WTC11 (cell line): ENCODE measurements around the gene PLAAT3. TPM values are rescaled to one million over a fixed set of nuclear protein-coding genes. Genes with fewer than 3 reads are reported as not detected.
A peak's percentile ranks its signal among the peaks of the same experiment; 100 is the strongest.

Experiments
- ATAC-seq: fragments of 200-7000 bp; cut with Tn5 transposase; 2 replicates; pipeline ENCODE4 v1.10.0; 2021; ENCODE audit warnings: mild to moderate bottlenecking, moderate library complexity
- CTCF ChIA-PET: fragments of 300-600 bp; sonication (Branson Sonifier 250); formaldehyde crosslinking; loops from one replicate; lab custom pipeline; 2021; ENCODE audit warnings: antibody characterized with exemption; lab: Charles Lee
- POLR2A ChIA-PET: fragments of 350-600 bp; sonication (Branson Sonifier 250); formaldehyde crosslinking; loops from one replicate; lab custom pipeline; 2021; ENCODE audit warnings: antibody characterized with exemption; lab: Charles Lee
- DNase-seq: peaks from one replicate; pipeline ENCODE4 v3.0.0; 2021; ENCODE audit warnings: low spot score
- H3K27ac Mint-ChIP-seq: 2 replicates; pipeline ENCODE4 v1.8.0; 2021; ENCODE audit warnings: mixed read lengths
- H3K27me3 Mint-ChIP-seq: 2 replicates; pipeline ENCODE4 v1.8.0; 2021; ENCODE audit warnings: low read depth, mild to moderate bottlenecking, moderate library complexity, mixed read lengths
- H3K36me3 Mint-ChIP-seq: 2 replicates; pipeline ENCODE4 v1.8.0; 2021; ENCODE audit warnings: mixed read lengths
- H3K4me1 Mint-ChIP-seq: 2 replicates; pipeline ENCODE4 v1.8.0; 2022; ENCODE audit warnings: mixed read lengths
- H3K4me3 Mint-ChIP-seq: 2 replicates; pipeline ENCODE4 v1.8.0; 2021; ENCODE audit warnings: mild to moderate bottlenecking, moderate library complexity, mixed read lengths
- H3K9me3 Mint-ChIP-seq: 2 replicates; pipeline ENCODE4 v1.8.0; 2021; ENCODE audit warnings: mixed read lengths
- CREM ChIP-seq: sonication (generic); formaldehyde crosslinking; IDR thresholded peaks from 2 replicates; pipeline ENCODE4 v1.8.1; 2022; ENCODE audit warnings: mild to moderate bottlenecking, missing genetic modification reagents, moderate library complexity
- EMX1 ChIP-seq: fragments of 250-450 bp; sonication (Bioruptor Pico); IDR thresholded peaks from 2 replicates; pipeline ENCODE4 v1.8.0; 2021; ENCODE audit warnings: mild to moderate bottlenecking
- ESRRA ChIP-seq: sonication (generic); formaldehyde crosslinking; IDR thresholded peaks from 2 replicates; pipeline ENCODE4 v1.8.1; 2022; ENCODE audit warnings: mild to moderate bottlenecking, missing genetic modification reagents, borderline replicate concordance
- FOXJ3 ChIP-seq: sonication (generic); formaldehyde crosslinking; IDR thresholded peaks from 2 replicates; pipeline ENCODE4 v1.9.0; 2021; ENCODE audit warnings: missing genetic modification reagents, mild to moderate bottlenecking, borderline replicate concordance
- GTF2I ChIP-seq: fragments of 250-450 bp; sonication (Bioruptor Pico); conservative IDR thresholded peaks from 2 replicates; pipeline ENCODE4 v1.4.0; 2021; ENCODE audit warnings: mild to moderate bottlenecking
- SP1 ChIP-seq: sonication (generic); formaldehyde crosslinking; conservative IDR thresholded peaks from 2 replicates; pipeline ENCODE4 v1.8.1; 2022; ENCODE audit warnings: missing genetic modification reagents
- TEAD1 ChIP-seq: sonication (generic); formaldehyde crosslinking; IDR thresholded peaks from 2 replicates; pipeline ENCODE4 v1.8.0; 2022; ENCODE audit warnings: mild to moderate bottlenecking, missing genetic modification reagents
- TP53 ChIP-seq: sonication (generic); formaldehyde crosslinking; IDR thresholded peaks from 2 replicates; pipeline ENCODE4 v1.8.1; 2023; ENCODE audit warnings: mild to moderate bottlenecking, missing genetic modification reagents
- ZNF219 ChIP-seq: sonication (generic); formaldehyde crosslinking; IDR thresholded peaks from 2 replicates; pipeline ENCODE4 v1.8.0; 2023; ENCODE audit warnings: missing genetic modification reagents, mild to moderate bottlenecking, borderline replicate concordance
- ZNF423 ChIP-seq: fragments of 250-450 bp; sonication (Bioruptor Pico); IDR thresholded peaks from 2 replicates; pipeline ENCODE4 v2.1.2; 2022; ENCODE audit warnings: mild to moderate bottlenecking, moderate library complexity
- total RNA-seq: library from RNA; stranded (reverse); gene quantifications from 3 replicates; pipeline ENCODE4 v1.2.3, GENCODE V29; 2021
- TF ChIP-seq, protein P1 (sequence below): sonication (generic); formaldehyde crosslinking; IDR thresholded peaks from 2 replicates; pipeline ENCODE4 v1.8.0; 2023; ENCODE audit warnings: mild to moderate bottlenecking, missing genetic modification reagents
- TF ChIP-seq, protein P2 (sequence below): sonication (generic); formaldehyde crosslinking; IDR thresholded peaks from 2 replicates; pipeline ENCODE4 v1.8.0; 2022; ENCODE audit warnings: mild to moderate bottlenecking, missing genetic modification reagents
- TF ChIP-seq, protein P3 (sequence below): sonication (generic); formaldehyde crosslinking; IDR thresholded peaks from 2 replicates; pipeline ENCODE4 v1.8.1; 2023; ENCODE audit warnings: mild to moderate bottlenecking, missing genetic modification reagents, moderate library complexity
- TF ChIP-seq, protein P4 (sequence below): sonication (generic); formaldehyde crosslinking; IDR thresholded peaks from 2 replicates; pipeline ENCODE4 v1.8.1; 2022; ENCODE audit warnings: low read depth, missing genetic modification reagents, borderline replicate concordance

PLAAT3 gene
- total RNA-seq, 1 experiment from 2014 or later, result 160 TPM

DNA sequence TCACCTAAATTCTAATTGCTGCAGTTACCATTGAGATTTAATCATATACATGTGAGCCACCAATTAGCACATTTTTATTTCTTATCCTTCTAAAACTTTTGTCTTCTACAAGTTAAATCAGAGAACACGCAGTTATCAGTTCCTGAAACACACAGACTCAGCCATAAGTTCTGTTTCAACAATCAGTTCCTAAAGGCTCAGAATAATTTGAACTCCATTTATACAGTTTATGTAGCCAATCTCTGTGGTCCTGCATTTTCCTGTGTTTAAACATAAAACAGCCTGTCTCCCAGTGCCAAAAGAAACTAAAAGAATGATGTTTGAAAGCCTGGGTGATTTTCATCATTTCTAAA, 2.9 kb downstream of the PLAAT3 start:
- TF ChIP-seq GTF2I (CRISPR knock-in tag), result no peak
- TF ChIP-seq EMX1 (CRISPR knock-in tag), result no peak
- TF ChIP-seq ESRRA (CRISPR knock-in tag), result no peak
- TF ChIP-seq, protein P1, sequence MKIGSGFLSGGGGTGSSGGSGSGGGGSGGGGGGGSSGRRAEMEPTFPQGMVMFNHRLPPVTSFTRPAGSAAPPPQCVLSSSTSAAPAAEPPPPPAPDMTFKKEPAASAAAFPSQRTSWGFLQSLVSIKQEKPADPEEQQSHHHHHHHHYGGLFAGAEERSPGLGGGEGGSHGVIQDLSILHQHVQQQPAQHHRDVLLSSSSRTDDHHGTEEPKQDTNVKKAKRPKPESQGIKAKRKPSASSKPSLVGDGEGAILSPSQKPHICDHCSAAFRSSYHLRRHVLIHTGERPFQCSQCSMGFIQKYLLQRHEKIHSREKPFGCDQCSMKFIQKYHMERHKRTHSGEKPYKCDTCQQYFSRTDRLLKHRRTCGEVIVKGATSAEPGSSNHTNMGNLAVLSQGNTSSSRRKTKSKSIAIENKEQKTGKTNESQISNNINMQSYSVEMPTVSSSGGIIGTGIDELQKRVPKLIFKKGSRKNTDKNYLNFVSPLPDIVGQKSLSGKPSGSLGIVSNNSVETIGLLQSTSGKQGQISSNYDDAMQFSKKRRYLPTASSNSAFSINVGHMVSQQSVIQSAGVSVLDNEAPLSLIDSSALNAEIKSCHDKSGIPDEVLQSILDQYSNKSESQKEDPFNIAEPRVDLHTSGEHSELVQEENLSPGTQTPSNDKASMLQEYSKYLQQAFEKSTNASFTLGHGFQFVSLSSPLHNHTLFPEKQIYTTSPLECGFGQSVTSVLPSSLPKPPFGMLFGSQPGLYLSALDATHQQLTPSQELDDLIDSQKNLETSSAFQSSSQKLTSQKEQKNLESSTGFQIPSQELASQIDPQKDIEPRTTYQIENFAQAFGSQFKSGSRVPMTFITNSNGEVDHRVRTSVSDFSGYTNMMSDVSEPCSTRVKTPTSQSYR (CRISPR knock-in tag), result no peak
- no peak for TF ChIP-seq FOXJ3 (CRISPR knock-in tag)
- Mint-ChIP-seq H3K27me3 (peaks cover 33% of the 10 kb centered on the region), H3K4me1 (peaks cover 59% of the 10 kb centered on the region), H3K27ac (peak overlapping the region; percentile 46), H3K36me3 (peaks cover 8% of the 10 kb centered on the region), H3K4me3 (peak overlapping the region; percentile 78), H3K9me3 (no peaks in the 10 kb centered on the region)
- DNase-seq (no peak), ATAC-seq (no peak)
- ChIA-PET CTCF (no interaction called here), POLR2A (no interaction called here)

DNA sequence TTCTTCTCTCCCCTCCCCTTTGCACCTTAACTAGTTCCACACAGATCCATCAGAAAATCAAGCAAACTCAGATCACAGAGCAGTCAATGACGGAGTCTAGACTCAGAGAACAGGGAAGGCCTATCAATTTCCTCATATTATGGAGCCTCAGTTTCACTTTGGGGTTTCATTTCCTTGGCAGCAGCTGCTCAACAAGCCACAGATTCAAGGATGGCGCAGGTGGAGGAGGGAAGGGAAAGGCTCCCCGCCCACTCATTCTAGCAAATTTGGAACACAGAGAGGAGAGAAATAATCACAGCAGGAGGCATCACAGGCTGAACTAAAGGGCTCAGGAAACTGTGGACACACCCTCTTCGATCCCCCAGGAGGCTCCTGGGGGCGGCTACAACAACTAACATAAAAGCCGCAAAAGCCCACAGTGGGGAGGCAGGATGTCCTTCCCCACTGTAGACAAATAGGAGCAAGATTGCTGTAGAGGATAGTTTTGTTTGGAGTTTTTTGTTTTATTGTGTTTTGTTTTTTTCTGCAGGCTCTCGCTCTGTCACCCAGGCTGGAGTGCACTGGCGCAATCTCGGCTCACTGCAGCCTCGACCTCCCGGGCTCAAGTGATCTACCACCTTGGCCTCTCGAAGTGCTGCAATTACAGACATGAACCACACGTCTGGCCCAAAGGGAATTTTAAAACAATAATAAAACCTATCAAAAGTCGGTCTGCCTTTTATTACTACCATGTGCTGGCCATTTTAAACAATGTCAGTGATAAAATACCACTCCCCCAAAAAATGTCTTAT, 3.4 kb downstream of the PLAAT3 start:
- Mint-ChIP-seq H3K9me3 (no peaks in the 10 kb centered on the region), H3K4me3 (peak overlapping the region; percentile 78), H3K36me3 (peaks cover 8% of the 10 kb centered on the region), H3K27me3 (peaks cover 33% of the 10 kb centered on the region), H3K27ac (peak overlapping the region; percentile 46), H3K4me1 (peaks cover 59% of the 10 kb centered on the region)
- TF ChIP-seq, protein P2, sequence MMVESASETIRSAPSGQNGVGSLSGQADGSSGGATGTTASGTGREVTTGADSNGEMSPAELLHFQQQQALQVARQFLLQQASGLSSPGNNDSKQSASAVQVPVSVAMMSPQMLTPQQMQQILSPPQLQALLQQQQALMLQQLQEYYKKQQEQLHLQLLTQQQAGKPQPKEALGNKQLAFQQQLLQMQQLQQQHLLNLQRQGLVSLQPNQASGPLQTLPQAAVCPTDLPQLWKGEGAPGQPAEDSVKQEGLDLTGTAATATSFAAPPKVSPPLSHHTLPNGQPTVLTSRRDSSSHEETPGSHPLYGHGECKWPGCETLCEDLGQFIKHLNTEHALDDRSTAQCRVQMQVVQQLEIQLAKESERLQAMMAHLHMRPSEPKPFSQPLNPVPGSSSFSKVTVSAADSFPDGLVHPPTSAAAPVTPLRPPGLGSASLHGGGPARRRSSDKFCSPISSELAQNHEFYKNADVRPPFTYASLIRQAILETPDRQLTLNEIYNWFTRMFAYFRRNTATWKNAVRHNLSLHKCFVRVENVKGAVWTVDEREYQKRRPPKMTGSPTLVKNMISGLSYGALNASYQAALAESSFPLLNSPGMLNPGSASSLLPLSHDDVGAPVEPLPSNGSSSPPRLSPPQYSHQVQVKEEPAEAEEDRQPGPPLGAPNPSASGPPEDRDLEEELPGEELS (CRISPR knock-in tag), result peak; percentile 95; the same call in 1 of the 2 replicates
- TF ChIP-seq, protein P3, sequence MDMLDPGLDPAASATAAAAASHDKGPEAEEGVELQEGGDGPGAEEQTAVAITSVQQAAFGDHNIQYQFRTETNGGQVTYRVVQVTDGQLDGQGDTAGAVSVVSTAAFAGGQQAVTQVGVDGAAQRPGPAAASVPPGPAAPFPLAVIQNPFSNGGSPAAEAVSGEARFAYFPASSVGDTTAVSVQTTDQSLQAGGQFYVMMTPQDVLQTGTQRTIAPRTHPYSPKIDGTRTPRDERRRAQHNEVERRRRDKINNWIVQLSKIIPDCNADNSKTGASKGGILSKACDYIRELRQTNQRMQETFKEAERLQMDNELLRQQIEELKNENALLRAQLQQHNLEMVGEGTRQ (CRISPR knock-in tag), result 0 out of 2 replicates have a peak, but pooled peaks have one; percentile 16
- TF ChIP-seq ZNF219, result 0 out of 2 replicates have a peak, but pooled peaks have one; percentile 26
- peak; percentile 53; the same call in 1 of the 2 replicates for TF ChIP-seq ZNF423 (CRISPR knock-in tag)
- no peak for TF ChIP-seq CREM (CRISPR knock-in tag)
- TF ChIP-seq, protein P1 (CRISPR knock-in tag), result no peak
- 0 out of 2 replicates have a peak, but pooled peaks have one; percentile 13 for TF ChIP-seq TEAD1 (CRISPR knock-in tag)
- TF ChIP-seq SP1 (CRISPR knock-in tag), result no peak
- peak; percentile 56; the same call in 1 of the 2 replicates for TF ChIP-seq TP53 (CRISPR knock-in tag)
- TF ChIP-seq, protein P4, sequence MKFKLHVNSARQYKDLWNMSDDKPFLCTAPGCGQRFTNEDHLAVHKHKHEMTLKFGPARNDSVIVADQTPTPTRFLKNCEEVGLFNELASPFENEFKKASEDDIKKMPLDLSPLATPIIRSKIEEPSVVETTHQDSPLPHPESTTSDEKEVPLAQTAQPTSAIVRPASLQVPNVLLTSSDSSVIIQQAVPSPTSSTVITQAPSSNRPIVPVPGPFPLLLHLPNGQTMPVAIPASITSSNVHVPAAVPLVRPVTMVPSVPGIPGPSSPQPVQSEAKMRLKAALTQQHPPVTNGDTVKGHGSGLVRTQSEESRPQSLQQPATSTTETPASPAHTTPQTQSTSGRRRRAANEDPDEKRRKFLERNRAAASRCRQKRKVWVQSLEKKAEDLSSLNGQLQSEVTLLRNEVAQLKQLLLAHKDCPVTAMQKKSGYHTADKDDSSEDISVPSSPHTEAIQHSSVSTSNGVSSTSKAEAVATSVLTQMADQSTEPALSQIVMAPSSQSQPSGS (CRISPR knock-in tag), result no peak
- CTCF ChIA-PET, result interaction anchor here (2.3 kb wide), 1 partner anchor 132 kb away, joined by 7 read pairs; no protein-coding TSS in a partner anchor
- peak; percentile 56 for ATAC-seq
- DNase-seq, result peak; percentile 35
- POLR2A ChIA-PET, result interaction anchor here (0.6 kb wide), 1 partner anchor 59 kb away, joined by 3 read pairs; no protein-coding TSS in a partner anchor
